ENCODE results near the gene OS9.

DNA sequence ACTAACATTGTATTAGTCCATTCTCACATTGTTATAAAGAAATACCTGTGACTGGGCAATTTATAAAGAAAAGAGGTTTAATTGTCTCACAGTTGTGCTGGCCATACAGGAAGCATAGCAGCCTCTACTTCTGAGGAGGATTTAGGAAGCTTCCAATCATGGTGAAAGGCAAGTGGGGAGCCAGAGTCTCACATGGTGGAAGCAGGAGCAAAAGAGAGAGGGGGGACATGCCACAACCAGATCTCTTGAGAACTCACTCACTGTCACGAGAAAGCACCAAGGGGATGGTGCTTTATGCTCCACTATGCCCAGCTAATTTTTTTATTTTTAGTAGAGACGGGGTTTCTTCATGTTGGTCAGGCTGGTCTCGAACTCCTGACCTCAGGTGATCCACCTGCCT, 13.3 kb downstream of the OS9 start:
- TF ChIP-seq, protein P1, sequence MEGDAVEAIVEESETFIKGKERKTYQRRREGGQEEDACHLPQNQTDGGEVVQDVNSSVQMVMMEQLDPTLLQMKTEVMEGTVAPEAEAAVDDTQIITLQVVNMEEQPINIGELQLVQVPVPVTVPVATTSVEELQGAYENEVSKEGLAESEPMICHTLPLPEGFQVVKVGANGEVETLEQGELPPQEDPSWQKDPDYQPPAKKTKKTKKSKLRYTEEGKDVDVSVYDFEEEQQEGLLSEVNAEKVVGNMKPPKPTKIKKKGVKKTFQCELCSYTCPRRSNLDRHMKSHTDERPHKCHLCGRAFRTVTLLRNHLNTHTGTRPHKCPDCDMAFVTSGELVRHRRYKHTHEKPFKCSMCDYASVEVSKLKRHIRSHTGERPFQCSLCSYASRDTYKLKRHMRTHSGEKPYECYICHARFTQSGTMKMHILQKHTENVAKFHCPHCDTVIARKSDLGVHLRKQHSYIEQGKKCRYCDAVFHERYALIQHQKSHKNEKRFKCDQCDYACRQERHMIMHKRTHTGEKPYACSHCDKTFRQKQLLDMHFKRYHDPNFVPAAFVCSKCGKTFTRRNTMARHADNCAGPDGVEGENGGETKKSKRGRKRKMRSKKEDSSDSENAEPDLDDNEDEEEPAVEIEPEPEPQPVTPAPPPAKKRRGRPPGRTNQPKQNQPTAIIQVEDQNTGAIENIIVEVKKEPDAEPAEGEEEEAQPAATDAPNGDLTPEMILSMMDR (conservative IDR thresholded peaks at IDR 0.05; ENCODE audit: low read length): no peak
- no peak for TF ChIP-seq EZH2phosphoT487 (IDR thresholded peaks at IDR 0.05; ENCODE audit: borderline replicate concordance, low read depth, low read length)

Measured in OCI-LY7 (cell line).